Lung (tissue), 12 donors: Measurements from ENCODE around the gene HNRNPUL1. TPM values are rescaled to one million over a fixed set of nuclear protein-coding genes. Genes with fewer than 3 reads are reported as not detected.

Source experiments
- ATAC-seq: fragments of 200-7000 bp; cut with Tn5 transposase; one replicate; pipeline ENCODE4 v1.9.1; 2020; ENCODE audit warnings: moderate number of reproducible peaks; ENCODE audit not compliant: insufficient read depth, low FRiP score
- DNase-seq, 3 donors: peaks; one replicate each; pipeline ENCODE4 v3.0.0-alpha.2; 2013 to 2017
- H3K27ac ChIP-seq, 2 donors: one replicate each; pipeline ENCODE4 v1.5.1; 2013; ENCODE audit warnings: mild to moderate bottlenecking in 2 of 2, moderate library complexity in 2 of 2, control low read depth in 1 of 2, inconsistent platforms in 1 of 2, low read depth in 1 of 2, low read length in 1 of 2
- H3K27me3 ChIP-seq, 3 donors: one replicate each; pipeline ENCODE4 v1.5.1; 2013; ENCODE audit warnings: low read length in 2 of 3; ENCODE audit not compliant: control insufficient read depth in 3 of 3, insufficient read depth in 3 of 3
- H3K36me3 ChIP-seq, 4 donors: one replicate each; pipeline ENCODE4 v1.5.1; 2013; ENCODE audit warnings: low read length in 4 of 4, mild to moderate bottlenecking in 1 of 4, moderate library complexity in 1 of 4; ENCODE audit not compliant: control insufficient read depth in 4 of 4, insufficient read depth in 4 of 4
- H3K4me1 ChIP-seq, 5 donors: one replicate each; pipeline ENCODE4 v1.5.1; 2013; ENCODE audit warnings: low read length in 5 of 5, mild to moderate bottlenecking in 2 of 5, moderate library complexity in 1 of 5; ENCODE audit not compliant: control insufficient read depth in 5 of 5, insufficient read depth in 5 of 5
- H3K4me3 ChIP-seq: one replicate; pipeline ENCODE4 v1.5.1; 2013; ENCODE audit warnings: mild to moderate bottlenecking, control low read depth, moderate library complexity
- H3K9ac ChIP-seq, 2 donors: one replicate each; pipeline ENCODE4 v1.5.1; 2013; ENCODE audit warnings: low read length in 2 of 2, control low read depth in 1 of 2; ENCODE audit not compliant: insufficient read depth in 1 of 2
- H3K9me3 ChIP-seq, 4 donors: one replicate each; pipeline ENCODE4 v1.5.1; 2013; ENCODE audit warnings: low read length in 3 of 4, mild to moderate bottlenecking in 1 of 4, moderate library complexity in 1 of 4; ENCODE audit not compliant: control insufficient read depth in 4 of 4, insufficient read depth in 3 of 4
- CTCF ChIP-seq: IDR thresholded peaks from 2 replicates; pipeline ENCODE4 v1.5.1; 2012; ENCODE audit warnings: mild to moderate bottlenecking; ENCODE audit errors: control extremely low read depth, extremely low read depth
- WGBS, 2 donors: extraction: QIAGEN DNeasy Blood & Tissue Kit; methylation state at CpG; one replicate each; pipeline ENCODE4 v1.1.7; 2013; 5-methylcytosine and 5-hydroxymethylcytosine counted together
- polyA plus RNA-seq, 2 donors: library from polyadenylated mRNA; stranded (reverse); fragments of 200-250 nt; gene quantifications; one replicate each; pipeline ENCODE4 v1.2.1, GENCODE V29; 2013
- total RNA-seq, 2 donors: library from RNA; depleted of rRNA in 1 of 2; stranded (reverse); fragments of >200 nt in 1 of 2; gene quantifications; one replicate each; pipeline ENCODE4 v1.2.1, GENCODE V29; 2014 to 2021
- donor health status: control.
- donor health status: control.
- donor health status: Bipolar disorder and iron deficiency.
- donor health status: healthy.
- donor health status: DM: yes; HTN: yes; CAD: no.

The HNRNPUL1 gene
- total and polyA plus RNA-seq, 4 donors: 92.2 to 198 (median 144) TPM

- Histone ChIP-seq H3K4me3 (peak within 1 kb of the TSS; percentile 35), H3K36me3 (peaks cover 0 to 7% (median 0%) of the 10 kb centered on the region in 4 donors), H3K27me3 (no peaks in the 10 kb centered on the region), H3K27ac (peak within 1 kb of the TSS; percentile 85 to 86), H3K9me3 (no peaks in the 10 kb centered on the region), H3K9ac (peak within 1 kb of the TSS; percentile 46 to 77), H3K4me1 (peaks cover 0 to 23% (median 4%) of the 10 kb centered on the region in 5 donors)
- WGBS, 2 donors: 10 to 21% methylated on average over 28 to 32 of the region's 32 CpGs
- TF ChIP-seq CTCF: no peak
- DNase-seq: peak; percentile 96 to 97 (median 97)
- ATAC-seq: peak; percentile 49
Measured at GRCh38 chr19:41218615-41219507, 45.3 kb upstream of the HNRNPUL1 start, which contains the start of gene AXL. Gene AXL, plus strand, starts transcription at chr19:41219223. Its CDS starts 170 bp downstream, at chr19:41219393.

GRCh38 chr19:41219924-41220567, 44.1 kb upstream of the HNRNPUL1 start:
- no peak for TF ChIP-seq CTCF
- WGBS, 2 donors: 39 to 48% methylated on average over 16 of the region's 16 CpGs
- H3K36me3 ChIP-seq: peaks cover 0 to 7% (median 0%) of the 10 kb centered on the region in 4 donors
- DNase-seq: peak in 2 of 3 donors; percentile 31 to 35
- no peaks in the 10 kb centered on the region for H3K27me3 ChIP-seq
- peaks cover 0 to 23% (median 4%) of the 10 kb centered on the region in 5 donors for H3K4me1 ChIP-seq
- H3K4me3 ChIP-seq: peak overlapping the region; percentile 35
- peak; percentile 31 for ATAC-seq
- H3K27ac ChIP-seq: peak overlapping the region; percentile 5 to 86
- peak overlapping the region in 1 of 2 donors; percentile 49 for H3K9ac ChIP-seq
- no peaks in the 10 kb centered on the region for H3K9me3 ChIP-seq

- Histone ChIP-seq H3K27ac (peak overlapping the region; percentile 17 to 35), H3K9ac (no peak overlapping the region), H3K27me3 (no peaks in the 10 kb centered on the region), H3K9me3 (no peaks in the 10 kb centered on the region), H3K4me3 (no peak overlapping the region), H3K4me1 (peaks cover 0 to 26% (median 6%) of the 10 kb centered on the region in 5 donors), H3K36me3 (peaks cover 0 to 7% (median 0%) of the 10 kb centered on the region in 4 donors)
- DNase-seq (no peak), ATAC-seq (no peak)
- WGBS, 2 donors: 70 to 73% methylated on average over 9 of the region's 9 CpGs
- TF ChIP-seq CTCF: no peak
Measured at GRCh38 chr19:41220811-41221210, 43.4 kb upstream of the HNRNPUL1 start.
